GM12878 (cell line): ENCODE measurements around the gene TMSB4X. TPM values are rescaled to one million over a fixed set of nuclear protein-coding genes. Genes with fewer than 3 reads are reported as not detected.

ENCODE experiments used
- ATAC-seq: fragments of 200-7000 bp; cut with Tn5 transposase; 3 replicates; pipeline ENCODE4 v1.9.1; 2020; ENCODE audit warnings: mild to moderate bottlenecking, moderate library complexity
- BruUV-seq: library from RNA; stranded (reverse); fragments of 400-500 nt; replicated peaks from 2 replicates; lab custom pipeline; 2021; lab: Mats Ljungman, UMichigan
- CTCF ChIA-PET: fragments of 300-600 bp; sonication (Branson Sonifier 250); formaldehyde crosslinking; extraction: SDS; loops from one replicate; lab custom pipeline; 2021; ENCODE audit warnings: inconsistent platforms; lab: Yijun Ruan, JAX
- POLR2A ChIA-PET: fragments of 350-600 bp; formaldehyde crosslinking; extraction: SDS; loops from one replicate; lab custom pipeline; 2021; ENCODE audit warnings: inconsistent platforms; lab: Charles Lee
- RAD21 ChIA-PET: fragments of 300-600 bp; sonication (Branson Sonifier 250); formaldehyde crosslinking; loops from one replicate; lab custom pipeline; 2023; ENCODE audit warnings: antibody characterized with exemption; ENCODE audit not compliant: unreplicated experiment; lab: Charles Lee
- SMC1A ChIA-PET: fragments of 300-600 bp; sonication (Branson Sonifier 250); formaldehyde crosslinking; loops from one replicate; lab custom pipeline; 2023; ENCODE audit not compliant: unreplicated experiment, uncharacterized antibody; lab: Charles Lee
- DNase-seq: peaks from one replicate; pipeline ENCODE4 v3.0.0-alpha.2; 2011; ENCODE audit warnings: low read depth, low spot score
- FAIRE-seq: peaks from 3 replicates; lab custom pipeline; 2011; peaks lifted over from hg19 to GRCh38; lab: Jason Lieb, UNC
- H2AFZ ChIP-seq: 2 replicates; pipeline ENCODE4 v1.6.0; 2011; ENCODE audit warnings: low read depth, low read length, control low read depth; ENCODE audit not compliant: control insufficient read depth
- H3K27ac ChIP-seq: 2 replicates; pipeline ENCODE4 v1.5.1; 2011; ENCODE audit warnings: control low read depth; ENCODE audit not compliant: control insufficient read depth, insufficient read depth
- H3K27me3 ChIP-seq, 2 experiments: replicated peaks in 1 of 2; 2 replicates each; pipeline versions ENCODE4 v1.6.0 to v1.6.1; 2011; ENCODE audit warnings: low read length in 1 of 2; ENCODE audit not compliant: control insufficient read depth in 2 of 2, insufficient read depth in 2 of 2
- H3K36me3 ChIP-seq, 2 experiments: 2 replicates each; pipeline ENCODE4 v1.5.1; 2011; ENCODE audit warnings: low read length in 1 of 2; ENCODE audit not compliant: control insufficient read depth in 2 of 2, insufficient read depth in 2 of 2
- H3K4me1 ChIP-seq: 2 replicates; pipeline ENCODE4 v1.6.1; 2011; ENCODE audit warnings: mild to moderate bottlenecking, low read length, moderate library complexity, mixed read lengths; ENCODE audit not compliant: control insufficient read depth, insufficient read depth
- H3K4me2 ChIP-seq: 2 replicates; pipeline ENCODE4 v1.6.0; 2011; ENCODE audit warnings: control low read depth; ENCODE audit not compliant: control insufficient read depth, insufficient read depth
- H3K4me3 ChIP-seq: fragments of 200-600 bp; sonication (generic); 2 replicates; pipeline ENCODE4 v1.5.1; 2016
- H3K79me2 ChIP-seq: 2 replicates; pipeline ENCODE4 v1.6.0; 2011; ENCODE audit warnings: low read length; ENCODE audit not compliant: control insufficient read depth, insufficient read depth
- H3K9ac ChIP-seq: 2 replicates; pipeline ENCODE4 v1.8.0; 2011; ENCODE audit warnings: low read length, control low read depth, mixed read lengths; ENCODE audit not compliant: control insufficient read depth, insufficient read depth
- H3K9me3 ChIP-seq: replicated peaks from 3 replicates; pipeline ENCODE4 v1.5.1; 2011; ENCODE audit warnings: mild to moderate bottlenecking, low read length; ENCODE audit not compliant: control insufficient read depth, insufficient read depth
- H4K20me1 ChIP-seq: 2 replicates; pipeline ENCODE4 v1.6.0; 2011; ENCODE audit not compliant: control insufficient read depth, insufficient read depth
- BRCA1 ChIP-seq: IDR thresholded peaks from 2 replicates; pipeline ENCODE4 v1.6.1; 2011; ENCODE audit warnings: low read depth, low read length, improper control_type of control experiment
- DPF2 ChIP-seq: fragments of 450-650 bp; IDR thresholded peaks from 2 replicates; pipeline ENCODE4 v1.6.1; 2017; ENCODE audit warnings: mild to moderate bottlenecking
- EGR1 ChIP-seq, 2 experiments: IDR thresholded peaks; 1 replicate in 1 of 2; 2 replicates in 1 of 2; pipeline ENCODE4 v1.6.1; 2011 to 2012; ENCODE audit warnings: low read depth in 2 of 2, low read length in 2 of 2, borderline replicate concordance in 1 of 2, mild to moderate bottlenecking in 1 of 2, moderate library complexity in 1 of 2
- ESRRA ChIP-seq: IDR thresholded peaks from 2 replicates; pipeline ENCODE4 v1.6.1; 2012; ENCODE audit warnings: mild to moderate bottlenecking, low read length, improper control_type of control experiment
- IKZF1 ChIP-seq: fragments of 450-650 bp; conservative IDR thresholded peaks from 2 replicates; pipeline ENCODE4 v1.6.1; 2017; ENCODE audit warnings: antibody characterized with exemption, mild to moderate bottlenecking
- IKZF2 ChIP-seq, 2 experiments: fragments of 450-650 bp; IDR thresholded peaks; 2 replicates each; pipeline ENCODE4 v1.6.1; 2017; ENCODE audit warnings: mild to moderate bottlenecking in 2 of 2, moderate library complexity in 2 of 2
- KDM1A ChIP-seq: fragments of 200-600 bp; sonication (generic); IDR thresholded peaks from 2 replicates; pipeline ENCODE4 v1.6.1; 2016; ENCODE audit warnings: borderline replicate concordance
- MTA2 ChIP-seq: fragments of 450-650 bp; IDR thresholded peaks from 2 replicates; pipeline ENCODE4 v1.6.1; 2016; ENCODE audit warnings: low read depth, mild to moderate bottlenecking, moderate library complexity
- NBN ChIP-seq: fragments of 450-650 bp; IDR thresholded peaks from 2 replicates; pipeline ENCODE4 v1.6.1; 2016
- NR2F1 ChIP-seq: fragments of 450-650 bp; conservative IDR thresholded peaks from 2 replicates; pipeline ENCODE4 v1.6.1; 2017; ENCODE audit warnings: mild to moderate bottlenecking
- NRF1 ChIP-seq: conservative IDR thresholded peaks from 2 replicates; pipeline ENCODE4 v1.6.1; 2011; ENCODE audit warnings: mild to moderate bottlenecking, low read depth, low read length, improper control_type of control experiment
- RELB ChIP-seq: fragments of 450-650 bp; IDR thresholded peaks from 2 replicates; pipeline ENCODE4 v1.6.1; 2017; ENCODE audit warnings: low read depth, mild to moderate bottlenecking, moderate library complexity
- SUZ12 ChIP-seq: fragments of 200-600 bp; sonication (generic); IDR thresholded peaks from one replicate; pipeline ENCODE4 v1.6.1; 2018; ENCODE audit warnings: antibody characterized with exemption, mild to moderate bottlenecking; ENCODE audit not compliant: unreplicated experiment
- WRNIP1 ChIP-seq: IDR thresholded peaks from 2 replicates; pipeline ENCODE4 v1.6.1; 2011; ENCODE audit warnings: low read depth, low read length, improper control_type of control experiment, borderline replicate concordance
- ZBTB33 ChIP-seq: fragments of 450-650 bp; IDR thresholded peaks from 2 replicates; pipeline ENCODE4 v1.6.1; 2017; ENCODE audit warnings: mild to moderate bottlenecking
- ZNF384 ChIP-seq: IDR thresholded peaks from 2 replicates; pipeline ENCODE4 v1.6.1; 2012; ENCODE audit warnings: low read depth, mild to moderate bottlenecking, low read length, improper control_type of control experiment, borderline replicate concordance
- WGBS: methylation state at CpG from one replicate; pipeline ENCODE4 v1.1.6; 2016; ENCODE audit warnings: low lambda C conversion rate; ENCODE audit not compliant: insufficient replicate concordance, insufficient coverage; ENCODE audit errors: missing lambda C conversion rate; 5-methylcytosine and 5-hydroxymethylcytosine counted together
- in situ Hi-C: fragments of 300-500 bp; cut with MboI; formaldehyde crosslinking; loops from 9 replicates; pipeline ENCODE4 v1.14.3; 2018; ENCODE audit warnings: mixed read lengths
- intact Hi-C: fragments of 100-400 bp; cut with micrococcal nuclease; formaldehyde crosslinking; loops from one replicate; pipeline ENCODE4 v1.14.2; 2022; ENCODE audit not compliant: unreplicated experiment
- polyA plus RNA-seq, 11 experiments: library from polyadenylated mRNA; depleted of rRNA in 4 of 11; unstranded in 6 of 11; stranded (reverse) in 5 of 11; fragments of >200 nt; fragmentation: Nextera tagmentation in 4 of 11; fragmentation: Illumina TruSeq in 1 of 11; extraction: Ambion mirVana in 4 of 11; extraction: Trizol in 1 of 11; gene quantifications; 1 replicate in 1 of 11; 2 replicates in 10 of 11; pipeline versions ENCODE4 v1.2.1 to v1.2.3, GENCODE V29; 2011 to 2016; ENCODE audit warnings: inconsistent platforms in 2 of 11, missing spikeins in 2 of 11, low read depth in 1 of 11
- total RNA-seq, 4 experiments: library from RNA; depleted of rRNA in 3 of 4; stranded (reverse); fragments of >200 nt in 3 of 4; fragmentation: Illumina TruSeq in 1 of 4; extraction: Trizol in 1 of 4; gene quantifications; 2 replicates each; pipeline versions ENCODE4 v1.2.1 to v1.2.3, GENCODE V29; 2013 to 2021
- TF ChIP-seq, protein P1 (sequence below): fragments of 450-650 bp; IDR thresholded peaks from 2 replicates; pipeline ENCODE4 v1.6.1; 2017; ENCODE audit warnings: mild to moderate bottlenecking, low read depth, inconsistent platforms; ENCODE audit not compliant: poor library complexity, severe bottlenecking
- TF ChIP-seq, protein P2 (sequence below): IDR thresholded peaks from 2 replicates; pipeline ENCODE4 v1.6.1; 2011; ENCODE audit warnings: low read depth, mild to moderate bottlenecking, low read length, moderate library complexity, borderline replicate concordance; ENCODE audit errors: extremely low read depth

Gene TMSB4X
- total and polyA plus RNA-seq, 10 of the 15 experiments (the other 5 are each of a cell fraction or from before 2014, with no cell fraction given): 13,924 to 37,234 (median 23,705) TPM

DNA sequence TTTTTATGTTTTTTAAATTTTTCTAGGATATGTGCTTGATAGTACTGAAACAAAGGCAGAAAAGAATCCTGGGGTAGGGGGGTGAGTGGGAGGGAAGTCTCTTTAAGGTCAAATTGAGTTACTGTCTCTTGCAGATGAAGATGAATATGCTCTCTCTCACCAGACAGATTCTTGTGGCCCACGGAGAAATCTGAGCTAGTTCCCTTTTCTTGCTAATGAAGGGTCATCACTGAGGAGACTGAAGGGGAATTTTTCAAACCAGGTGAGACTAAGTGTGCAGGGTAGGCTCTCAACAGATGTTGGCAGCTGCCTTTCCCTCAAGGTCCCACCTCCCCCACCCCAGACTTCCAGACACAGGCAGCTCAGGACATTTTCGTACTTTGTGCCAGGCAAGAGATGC, 48.0 kb downstream of the TMSB4X start (continued):
- TF ChIP-seq RELB (peak; percentile 77), SUZ12 (no peak), MTA2 (peak; percentile 87), IKZF2 (IDR thresholded peaks at IDR 0.05) (peak; percentile 69 to 75), NBN (peak; percentile 52), NR2F1 (peak; percentile 84), ESRRA (peak; percentile 57; the same call in 1 of the 2 replicates), DPF2 (peak; percentile 53; the same call in 1 of the 2 replicates)
- TF ChIP-seq, protein P1, sequence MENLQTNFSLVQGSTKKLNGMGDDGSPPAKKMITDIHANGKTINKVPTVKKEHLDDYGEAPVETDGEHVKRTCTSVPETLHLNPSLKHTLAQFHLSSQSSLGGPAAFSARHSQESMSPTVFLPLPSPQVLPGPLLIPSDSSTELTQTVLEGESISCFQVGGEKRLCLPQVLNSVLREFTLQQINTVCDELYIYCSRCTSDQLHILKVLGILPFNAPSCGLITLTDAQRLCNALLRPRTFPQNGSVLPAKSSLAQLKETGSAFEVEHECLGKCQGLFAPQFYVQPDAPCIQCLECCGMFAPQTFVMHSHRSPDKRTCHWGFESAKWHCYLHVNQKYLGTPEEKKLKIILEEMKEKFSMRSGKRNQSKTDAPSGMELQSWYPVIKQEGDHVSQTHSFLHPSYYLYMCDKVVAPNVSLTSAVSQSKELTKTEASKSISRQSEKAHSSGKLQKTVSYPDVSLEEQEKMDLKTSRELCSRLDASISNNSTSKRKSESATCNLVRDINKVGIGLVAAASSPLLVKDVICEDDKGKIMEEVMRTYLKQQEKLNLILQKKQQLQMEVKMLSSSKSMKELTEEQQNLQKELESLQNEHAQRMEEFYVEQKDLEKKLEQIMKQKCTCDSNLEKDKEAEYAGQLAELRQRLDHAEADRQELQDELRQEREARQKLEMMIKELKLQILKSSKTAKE: peak; percentile 73

GRCh38 chrX:13023567-13023966, 48.7 kb downstream of the TMSB4X start:
- ChIA-PET POLR2A (interaction anchor here (0.6 to 3.0 kb wide), 19 partner anchors 8 to 77 kb away, joined by 3 to 25 read pairs (median 5); no protein-coding TSS in a partner anchor), SMC1A (interaction anchor here (0.9 to 13.9 kb wide), 21 partner anchors 13 to 233 kb away, joined by 3 to 189 read pairs (median 7); no protein-coding TSS in a partner anchor), CTCF (interaction anchor here (0.9 to 3.2 kb wide), 13 partner anchors 8 to 77 kb away, joined by 3 to 15 read pairs (median 4); no protein-coding TSS in a partner anchor), RAD21 (interaction anchor here (0.8 to 9.9 kb wide), 18 partner anchors 10 to 231 kb away, joined by 3 to 81 read pairs (median 8); no protein-coding TSS in a partner anchor)
- no peak overlapping the region for H2AFZ ChIP-seq
- peak overlapping the region; percentile 33 for H3K27ac ChIP-seq
- ATAC-seq (peak; percentile 50), DNase-seq (no peak), FAIRE-seq (no peak)
- peaks cover 43% of the 10 kb centered on the region for H3K4me1 ChIP-seq
- H3K27me3 ChIP-seq: no peaks in the 10 kb centered on the region
- H3K36me3 ChIP-seq: no peaks in the 10 kb centered on the region
- H3K79me2 ChIP-seq: no peaks in the 10 kb centered on the region
- H3K9me3 ChIP-seq: no peaks in the 10 kb centered on the region
- intact Hi-C loops (loop anchor here (1.0 kb wide), 1 partner anchor 64 kb away; no protein-coding TSS in a partner anchor), in situ Hi-C loops (no loop called here)
- H4K20me1 ChIP-seq: no peaks in the 10 kb centered on the region
- H3K4me3 ChIP-seq: no peak overlapping the region
- 0 out of 2 replicates have a peak overlapping the region, but pooled peaks have one; percentile 0 for H3K9ac ChIP-seq
- no TSS peak for BruUV-seq
- 89% methylated on average over 3 of the region's 3 CpGs for WGBS
- H3K4me2 ChIP-seq: no peak overlapping the region
- no peak for TF ChIP-seq ZNF384
- TF ChIP-seq EGR1 (IDR thresholded peaks at IDR 0.05; ENCODE audit: borderline replicate concordance in 1 of 2, low read depth in 2 of 2, low read length in 2 of 2): no peak
- TF ChIP-seq, protein P2, sequence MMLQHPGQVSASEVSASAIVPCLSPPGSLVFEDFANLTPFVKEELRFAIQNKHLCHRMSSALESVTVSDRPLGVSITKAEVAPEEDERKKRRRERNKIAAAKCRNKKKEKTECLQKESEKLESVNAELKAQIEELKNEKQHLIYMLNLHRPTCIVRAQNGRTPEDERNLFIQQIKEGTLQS: no peak
- TF ChIP-seq NRF1: no peak
- no peak for TF ChIP-seq ZBTB33
- TF ChIP-seq NR2F1: no peak
- no peak; a peak in 1 of 4 replicates for TF ChIP-seq IKZF2 (IDR thresholded peaks at IDR 0.05)
- no peak for TF ChIP-seq WRNIP1
- no peak for TF ChIP-seq KDM1A
- no peak for TF ChIP-seq IKZF1
- TF ChIP-seq BRCA1: 0 out of 2 replicates have a peak, but pooled peaks have one; percentile 14
